Measurements from ENCODE around the gene ZFYVE26. TPM values are rescaled to one million over a fixed set of nuclear protein-coding genes. Genes with fewer than 3 reads are reported as not detected.
A peak's percentile ranks its signal among the peaks of the same experiment; 100 is the strongest.

Gene ZFYVE26
- total and polyA plus RNA-seq, 5 experiments from 2014 or later, result 2.7 to 40.5 (median 3.7) TPM

DNA sequence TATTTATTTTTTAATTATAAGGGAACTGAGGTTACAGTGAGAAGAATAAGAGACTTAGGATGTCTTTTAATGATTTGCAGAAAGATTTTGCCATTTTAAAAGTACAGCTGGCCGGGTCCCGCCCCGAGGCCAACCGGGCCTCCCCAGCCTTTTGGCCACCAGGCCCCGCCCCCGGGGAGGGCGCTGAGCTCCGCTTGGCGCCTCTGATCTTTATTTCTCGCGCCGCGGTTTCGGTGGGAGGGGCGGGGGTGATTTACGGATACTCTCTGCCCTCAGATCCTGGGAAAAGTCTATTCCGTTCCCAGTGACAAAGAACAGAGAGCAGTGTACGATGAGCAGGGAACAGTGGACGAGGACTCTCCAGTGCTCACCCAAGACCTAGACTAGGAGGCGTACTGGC, 17.7 kb downstream of the ZFYVE26 start:
- H3K27me3 Mint-ChIP-seq, result no peaks in the 10 kb centered on the region
- no peaks in the 10 kb centered on the region for H3K4me1 Mint-ChIP-seq
- H3K36me3 Mint-ChIP-seq, result peaks cover 12 to 93% (median 40%) of the 10 kb centered on the region in 3 donors
- POLR2A ChIA-PET, result no interaction called here
- ATAC-seq (no peak), DNase-seq (no peak)
- H3K9me3 Mint-ChIP-seq, result no peaks in the 10 kb centered on the region
- no peak overlapping the region for H3K27ac Mint-ChIP-seq
- no peak overlapping the region for H3K4me3 Mint-ChIP-seq

GRCh38 chr14:67787673-67788072, 28.7 kb downstream of the ZFYVE26 start:
- Mint-ChIP-seq H3K36me3 (peaks cover 19 to 92% (median 32%) of the 10 kb centered on the region in 3 donors), H3K4me3 (no peak overlapping the region), H3K27ac (no peak overlapping the region), H3K4me1 (no peaks in the 10 kb centered on the region), H3K9me3 (no peaks in the 10 kb centered on the region), H3K27me3 (no peaks in the 10 kb centered on the region)
- POLR2A ChIA-PET, result no interaction called here
- no peak for DNase-seq
- ATAC-seq, result no peak

GRCh38 chr14:67785270-67786109, 30.9 kb downstream of the ZFYVE26 start:
- DNase-seq (no peak), ATAC-seq (no peak)
- no peaks in the 10 kb centered on the region for H3K9me3 Mint-ChIP-seq
- H3K27ac Mint-ChIP-seq, result no peak overlapping the region
- no peaks in the 10 kb centered on the region for H3K27me3 Mint-ChIP-seq
- H3K4me1 Mint-ChIP-seq, result no peaks in the 10 kb centered on the region
- POLR2A ChIA-PET, result no interaction called here
- H3K36me3 Mint-ChIP-seq, result peaks cover 16 to 100% (median 46%) of the 10 kb centered on the region in 3 donors
- H3K4me3 Mint-ChIP-seq, result no peak overlapping the region

DNA sequence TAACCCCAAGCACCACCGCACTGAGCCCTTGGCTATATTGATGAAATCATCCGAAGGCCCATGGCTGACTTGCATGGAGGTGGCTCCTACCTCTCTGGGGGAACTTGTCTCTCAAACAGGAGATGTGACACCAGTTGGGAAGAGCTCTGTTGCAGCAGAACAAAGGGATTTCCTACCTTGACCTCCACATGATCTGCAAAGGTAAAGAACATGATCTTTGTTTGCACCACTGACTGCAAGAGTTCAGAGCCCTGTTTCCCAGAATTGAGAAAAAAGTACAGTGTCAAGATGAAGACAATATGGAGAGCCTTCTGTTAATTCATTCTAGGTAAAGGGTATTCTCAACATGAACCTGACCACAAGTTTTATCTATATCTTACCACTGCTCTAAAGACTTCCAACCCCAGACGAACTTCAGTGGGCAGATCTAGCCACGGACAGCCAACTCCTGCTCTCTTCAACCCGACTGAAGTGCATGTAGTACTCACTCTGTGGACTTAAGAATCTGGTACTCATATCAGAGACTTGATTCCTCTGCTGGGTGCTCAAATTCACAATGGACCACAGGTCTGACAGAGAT, 32.1 kb downstream of the ZFYVE26 start:
- Mint-ChIP-seq H3K36me3 (peaks cover 10 to 100% (median 46%) of the 10 kb centered on the region in 3 donors), H3K9me3 (no peaks in the 10 kb centered on the region), H3K4me1 (no peaks in the 10 kb centered on the region), H3K27ac (no peak overlapping the region), H3K4me3 (no peak overlapping the region), H3K27me3 (no peaks in the 10 kb centered on the region)
- POLR2A ChIA-PET, result no interaction called here
- DNase-seq (no peak), ATAC-seq (no peak)

GRCh38 chr14:67782090-67782489, 34.3 kb downstream of the ZFYVE26 start:
- H3K27me3 Mint-ChIP-seq, result no peaks in the 10 kb centered on the region
- DNase-seq, result no peak
- ATAC-seq, result no peak
- no peaks in the 10 kb centered on the region for H3K4me1 Mint-ChIP-seq
- H3K36me3 Mint-ChIP-seq, result peaks cover 9 to 98% (median 48%) of the 10 kb centered on the region in 3 donors
- H3K4me3 Mint-ChIP-seq, result no peak overlapping the region
- peak overlapping the region in 1 of 10 donors; percentile 8 for H3K27ac Mint-ChIP-seq
- POLR2A ChIA-PET, result no interaction called here
- H3K9me3 Mint-ChIP-seq, result no peaks in the 10 kb centered on the region

GRCh38 chr14:67778792-67779191, 37.6 kb downstream of the ZFYVE26 start:
- Mint-ChIP-seq H3K36me3 (peaks cover 11 to 98% (median 47%) of the 10 kb centered on the region in 3 donors), H3K27me3 (no peaks in the 10 kb centered on the region), H3K27ac (peak overlapping the region in 2 of 10 donors; percentile 4 to 68), H3K4me3 (no peak overlapping the region), H3K9me3 (no peaks in the 10 kb centered on the region), H3K4me1 (no peaks in the 10 kb centered on the region)
- no peak for ATAC-seq
- POLR2A ChIA-PET, result no interaction called here
- no peak for DNase-seq

- H3K4me1 Mint-ChIP-seq, result no peaks in the 10 kb centered on the region
- no peak overlapping the region for H3K27ac Mint-ChIP-seq
- no peak overlapping the region for H3K4me3 Mint-ChIP-seq
- H3K9me3 Mint-ChIP-seq, result no peaks in the 10 kb centered on the region
- H3K27me3 Mint-ChIP-seq, result no peaks in the 10 kb centered on the region
- ATAC-seq (no peak), DNase-seq (no peak)
- POLR2A ChIA-PET, result no interaction called here
- H3K36me3 Mint-ChIP-seq, result peaks cover 16 to 98% (median 47%) of the 10 kb centered on the region in 3 donors
Observed at GRCh38 chr14:67776653-67777322, 39.6 kb downstream of the ZFYVE26 start.

DNA sequence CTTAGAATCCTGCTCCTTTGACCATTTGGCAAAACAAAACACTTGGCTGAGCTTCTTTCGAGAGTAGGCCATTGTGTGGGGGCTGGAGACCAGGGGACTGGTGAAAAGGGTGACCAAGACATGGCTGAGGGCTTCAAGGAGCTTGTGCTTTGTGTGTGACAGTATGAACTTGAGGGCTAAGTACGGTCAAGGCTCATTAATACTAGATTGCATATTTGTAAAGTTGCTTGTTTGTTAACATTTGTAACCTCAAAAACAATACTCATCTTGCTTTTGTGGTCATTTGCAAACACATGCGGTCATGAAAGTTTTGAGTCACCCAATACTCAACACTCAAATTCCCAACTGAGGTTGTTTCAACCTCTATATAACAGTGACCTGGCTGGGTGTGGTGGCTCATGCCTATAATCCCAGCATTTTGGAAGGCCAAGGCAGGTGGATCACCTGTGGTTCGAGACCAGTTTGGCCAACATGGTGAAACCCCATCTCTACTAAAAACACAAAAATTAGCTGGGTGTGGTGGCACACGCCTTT, 42.5 kb downstream of the ZFYVE26 start:
- DNase-seq, result no peak
- no peaks in the 10 kb centered on the region for H3K4me1 Mint-ChIP-seq
- H3K27me3 Mint-ChIP-seq, result no peaks in the 10 kb centered on the region
- POLR2A ChIA-PET, result no interaction called here
- H3K9me3 Mint-ChIP-seq, result no peaks in the 10 kb centered on the region
- H3K4me3 Mint-ChIP-seq, result no peak overlapping the region
- peaks cover 16 to 95% (median 45%) of the 10 kb centered on the region in 3 donors for H3K36me3 Mint-ChIP-seq
- no peak for ATAC-seq
- H3K27ac Mint-ChIP-seq, result peak overlapping the region in 1 of 10 donors; percentile 66

DNA sequence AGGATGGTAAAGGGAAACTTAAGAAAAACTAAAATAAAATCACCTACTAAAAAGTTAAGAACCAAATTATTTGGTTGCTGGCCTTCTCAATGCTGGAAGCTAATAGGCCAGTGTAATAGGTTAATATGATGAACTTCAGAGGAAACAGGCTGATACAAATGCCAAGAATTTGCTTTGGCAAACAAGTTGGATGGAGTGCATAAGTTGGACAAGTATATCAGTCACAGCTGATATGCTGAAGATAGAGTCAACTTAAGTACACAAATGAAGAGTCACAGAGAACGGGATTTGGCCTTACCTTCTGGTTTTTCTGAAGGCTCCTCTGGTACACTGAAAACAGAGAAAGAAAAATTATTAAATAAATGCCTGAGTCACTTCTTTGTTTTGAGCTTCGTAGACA, 48.2 kb downstream of the ZFYVE26 start:
- Mint-ChIP-seq H3K27ac (peak overlapping the region in 1 of 10 donors; percentile 57), H3K4me3 (no peak overlapping the region), H3K4me1 (peaks cover 0 to 7% (median 0%) of the 10 kb centered on the region in 4 donors), H3K36me3 (peaks cover 10 to 91% (median 38%) of the 10 kb centered on the region in 3 donors), H3K27me3 (no peaks in the 10 kb centered on the region), H3K9me3 (no peaks in the 10 kb centered on the region)
- POLR2A ChIA-PET, result no interaction called here
- ATAC-seq (no peak), DNase-seq (no peak)

GRCh38 chr14:67766035-67766680, 50.2 kb downstream of the ZFYVE26 start:
- POLR2A ChIA-PET, result no interaction called here
- no peaks in the 10 kb centered on the region for H3K9me3 Mint-ChIP-seq
- DNase-seq (no peak), ATAC-seq (no peak)
- peaks cover 0 to 7% (median 0%) of the 10 kb centered on the region in 4 donors for H3K4me1 Mint-ChIP-seq
- peak overlapping the region in 1 of 10 donors; percentile 49 for H3K27ac Mint-ChIP-seq
- no peak overlapping the region for H3K4me3 Mint-ChIP-seq
- peaks cover 0 to 87% (median 24%) of the 10 kb centered on the region in 3 donors for H3K36me3 Mint-ChIP-seq
- no peaks in the 10 kb centered on the region for H3K27me3 Mint-ChIP-seq

DNA sequence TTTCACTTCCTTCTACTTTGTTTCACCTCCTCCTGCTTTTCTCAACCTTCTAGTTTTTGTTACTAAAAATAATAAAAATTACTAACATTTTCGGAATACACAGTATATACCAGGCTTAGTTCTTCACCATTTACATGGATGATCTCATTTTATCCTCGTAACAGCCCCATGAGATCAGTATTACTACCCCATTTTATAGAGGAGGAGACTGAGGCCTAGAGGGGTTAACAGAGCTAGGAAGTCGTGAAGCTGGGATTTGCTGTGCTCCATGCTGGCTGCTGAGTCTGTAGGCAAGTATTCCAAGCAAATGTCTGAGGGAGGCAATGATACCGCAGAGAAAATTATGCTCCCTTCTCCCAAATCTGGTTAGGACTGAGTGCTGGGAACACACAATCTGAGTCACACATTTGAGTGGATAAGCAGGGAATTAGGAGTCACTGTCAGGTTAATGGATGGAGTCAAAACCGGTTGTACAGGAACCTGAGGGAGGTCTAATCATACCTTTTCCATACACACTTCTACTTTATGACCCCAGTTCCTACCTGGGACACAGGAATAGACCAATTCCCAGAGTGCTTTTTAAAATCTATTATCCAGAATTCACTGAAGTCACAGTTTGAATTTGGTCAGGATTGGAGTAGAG, 51.1 kb downstream of the ZFYVE26 start:
- Mint-ChIP-seq H3K9me3 (no peaks in the 10 kb centered on the region), H3K27me3 (no peaks in the 10 kb centered on the region)

DNA sequence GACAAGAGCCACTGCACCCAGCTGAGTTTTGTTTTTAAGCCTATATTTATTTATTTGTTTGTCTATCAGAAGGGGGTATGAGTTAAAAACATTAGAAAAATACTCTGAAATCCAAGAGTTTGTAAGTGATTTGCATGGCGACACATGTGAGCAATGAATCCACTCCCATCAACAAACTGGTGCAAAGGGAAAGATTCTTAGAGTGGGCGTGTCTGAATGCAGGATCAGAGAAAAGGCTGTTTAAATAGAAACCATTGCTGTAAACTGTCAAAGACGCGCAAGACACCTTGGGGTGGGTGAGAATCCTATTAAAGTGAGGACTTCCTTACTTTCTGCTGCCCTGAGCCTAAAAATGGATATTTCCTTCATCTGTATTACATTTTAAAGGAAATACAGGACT, 51.9 kb downstream of the ZFYVE26 start:
- Mint-ChIP-seq H3K9me3 (no peaks in the 10 kb centered on the region), H3K27ac (peak overlapping the region in 1 of 10 donors; percentile 42), H3K4me1 (peaks cover 0 to 7% (median 0%) of the 10 kb centered on the region in 4 donors), H3K4me3 (no peak overlapping the region), H3K36me3 (peaks cover 0 to 89% (median 29%) of the 10 kb centered on the region in 3 donors), H3K27me3 (no peaks in the 10 kb centered on the region)
- POLR2A ChIA-PET, result no interaction called here
- ATAC-seq (no peak), DNase-seq (no peak)

More for the DNA sequence above, 51.1 kb downstream of the ZFYVE26 start:
- H3K4me3 Mint-ChIP-seq, result no peak overlapping the region
- peaks cover 0 to 89% (median 27%) of the 10 kb centered on the region in 3 donors for H3K36me3 Mint-ChIP-seq
- H3K27ac Mint-ChIP-seq, result no peak overlapping the region
- no peak for ATAC-seq
- peaks cover 0 to 7% (median 0%) of the 10 kb centered on the region in 4 donors for H3K4me1 Mint-ChIP-seq
- POLR2A ChIA-PET, result no interaction called here
- no peak for DNase-seq
